ENCODE measurements around the gene DOK3.

Gene DOK3

GRCh38 chr5:177482359-177482795, 27.2 kb downstream of the DOK3 start:
- no peak for DNase-seq (ENCODE audit: low read depth)

GRCh38 chr5:177479774-177480173, 29.9 kb downstream of the DOK3 start:
- DNase-seq (ENCODE audit: low read depth): no peak

- DNase-seq (ENCODE audit: low read depth): no peak
These were observed 30.6 kb downstream of the DOK3 start for GRCh38 chr5:177478711-177479646.

- no peak for DNase-seq (ENCODE audit: low read depth)
These were observed 31.7 kb downstream of the DOK3 start for GRCh38 chr5:177477701-177478477.

GRCh38 chr5:177476531-177477233, 32.9 kb downstream of the DOK3 start:
- no peak for DNase-seq (ENCODE audit: low read depth)

- no peak for DNase-seq (ENCODE audit: low read depth)
These were observed 33.8 kb downstream of the DOK3 start for GRCh38 chr5:177475563-177476427.

GRCh38 chr5:177474846-177475562, 34.6 kb downstream of the DOK3 start:
- no peak for DNase-seq (ENCODE audit: low read depth)

GRCh38 chr5:177474002-177474476, 35.6 kb downstream of the DOK3 start:
- DNase-seq (ENCODE audit: low read depth): no peak

- DNase-seq (ENCODE audit: low read depth): no peak
These were observed 36.1 kb downstream of the DOK3 start, which contains the start of gene DBN1 for GRCh38 chr5:177473443-177474001. DBN1 (minus strand) TSS chr5:177473634; CDS start chr5:177473521, 113 bp downstream.

GRCh38 chr5:177472460-177473442, 36.9 kb downstream of the DOK3 start:
- peak; percentile 69 for DNase-seq (ENCODE audit: low read depth)

- peak; percentile 55 for DNase-seq (ENCODE audit: low read depth)
These were observed 37.8 kb downstream of the DOK3 start for GRCh38 chr5:177471610-177472356.

GRCh38 chr5:177470759-177471536, 38.7 kb downstream of the DOK3 start:
- DNase-seq (ENCODE audit: low read depth): no peak

- DNase-seq (ENCODE audit: low read depth): no peak
These were observed 39.7 kb downstream of the DOK3 start for GRCh38 chr5:177469750-177470525.

GRCh38 chr5:177468685-177469628, 40.7 kb downstream of the DOK3 start:
- no peak for DNase-seq (ENCODE audit: low read depth)

- no peak for DNase-seq (ENCODE audit: low read depth)
These were observed 41.3 kb downstream of the DOK3 start for GRCh38 chr5:177468329-177468684.

All from stimulated activated CD8-positive, alpha-beta memory T cell treated with anti-CD3 and anti-CD28 coated beads, Interleukin-12 subunit alpha, Interleukin-12 subunit beta, amount 100 ng/mL, for 4 hours (primary cell).